Omental fat pad (tissue), 4 donors: ENCODE measurements around the gene BABAM2. TPM values are rescaled to one million over a fixed set of nuclear protein-coding genes. Genes with fewer than 3 reads are reported as not detected.
"Not testable (repeated sequence)": the region's sequence is repeated elsewhere in the genome, so short reads cannot be mapped to it uniquely, and the experiment has no call there.

Experiments
- ATAC-seq: fragments of 150-250 bp; one replicate; pipeline ENCODE4 v1.9.1; 2016; ENCODE audit warnings: mild to moderate bottlenecking, moderate library complexity; ENCODE audit not compliant: low FRiP score
- DNase-seq: peaks from one replicate; pipeline ENCODE4 v3.0.0-alpha.2; 2019; ENCODE audit warnings: low spot score
- total RNA-seq, 4 donors: library from RNA; depleted of rRNA; stranded (reverse); fragments of >200 nt; gene quantifications; one replicate each; pipeline ENCODE4 v1.1.0, GENCODE V29; 2016
- TF ChIP-seq, protein P1 (sequence below), 3 donors: fragments of 450-650 bp; IDR thresholded peaks; one replicate each; pipeline ENCODE4 v1.5.1; 2016 to 2017; ENCODE audit warnings: antibody characterized with exemption in 3 of 3, mild to moderate bottlenecking in 3 of 3, moderate library complexity in 2 of 3

Gene BABAM2
- total RNA-seq, 4 donors from 2014 or later, result 29.2 to 41.0 (median 36.5) TPM

DNA sequence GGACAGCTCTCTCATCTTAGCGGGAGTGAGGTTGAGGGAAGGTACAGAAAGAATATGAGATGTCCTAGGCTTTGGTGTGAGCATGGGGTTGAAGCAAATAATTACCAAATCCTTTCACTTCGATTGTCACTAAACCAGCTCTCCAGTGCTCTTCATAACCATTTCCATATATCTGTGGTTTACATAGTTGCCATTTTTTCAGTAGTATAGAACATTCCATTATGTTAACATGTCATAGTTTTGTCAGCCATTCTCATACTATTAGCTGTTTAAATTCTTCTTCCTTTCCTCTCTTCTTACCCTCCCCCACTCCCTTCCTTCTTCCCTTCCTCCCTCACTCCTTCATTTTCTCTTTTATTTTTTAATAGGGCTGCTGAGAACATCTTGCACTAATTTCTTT lies 205.9 kb downstream of the BABAM2 start:
- no peak for DNase-seq
- ATAC-seq, result no peak
- TF ChIP-seq, protein P1, sequence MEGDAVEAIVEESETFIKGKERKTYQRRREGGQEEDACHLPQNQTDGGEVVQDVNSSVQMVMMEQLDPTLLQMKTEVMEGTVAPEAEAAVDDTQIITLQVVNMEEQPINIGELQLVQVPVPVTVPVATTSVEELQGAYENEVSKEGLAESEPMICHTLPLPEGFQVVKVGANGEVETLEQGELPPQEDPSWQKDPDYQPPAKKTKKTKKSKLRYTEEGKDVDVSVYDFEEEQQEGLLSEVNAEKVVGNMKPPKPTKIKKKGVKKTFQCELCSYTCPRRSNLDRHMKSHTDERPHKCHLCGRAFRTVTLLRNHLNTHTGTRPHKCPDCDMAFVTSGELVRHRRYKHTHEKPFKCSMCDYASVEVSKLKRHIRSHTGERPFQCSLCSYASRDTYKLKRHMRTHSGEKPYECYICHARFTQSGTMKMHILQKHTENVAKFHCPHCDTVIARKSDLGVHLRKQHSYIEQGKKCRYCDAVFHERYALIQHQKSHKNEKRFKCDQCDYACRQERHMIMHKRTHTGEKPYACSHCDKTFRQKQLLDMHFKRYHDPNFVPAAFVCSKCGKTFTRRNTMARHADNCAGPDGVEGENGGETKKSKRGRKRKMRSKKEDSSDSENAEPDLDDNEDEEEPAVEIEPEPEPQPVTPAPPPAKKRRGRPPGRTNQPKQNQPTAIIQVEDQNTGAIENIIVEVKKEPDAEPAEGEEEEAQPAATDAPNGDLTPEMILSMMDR (IDR thresholded peaks at IDR 0.05), result no peak

DNA sequence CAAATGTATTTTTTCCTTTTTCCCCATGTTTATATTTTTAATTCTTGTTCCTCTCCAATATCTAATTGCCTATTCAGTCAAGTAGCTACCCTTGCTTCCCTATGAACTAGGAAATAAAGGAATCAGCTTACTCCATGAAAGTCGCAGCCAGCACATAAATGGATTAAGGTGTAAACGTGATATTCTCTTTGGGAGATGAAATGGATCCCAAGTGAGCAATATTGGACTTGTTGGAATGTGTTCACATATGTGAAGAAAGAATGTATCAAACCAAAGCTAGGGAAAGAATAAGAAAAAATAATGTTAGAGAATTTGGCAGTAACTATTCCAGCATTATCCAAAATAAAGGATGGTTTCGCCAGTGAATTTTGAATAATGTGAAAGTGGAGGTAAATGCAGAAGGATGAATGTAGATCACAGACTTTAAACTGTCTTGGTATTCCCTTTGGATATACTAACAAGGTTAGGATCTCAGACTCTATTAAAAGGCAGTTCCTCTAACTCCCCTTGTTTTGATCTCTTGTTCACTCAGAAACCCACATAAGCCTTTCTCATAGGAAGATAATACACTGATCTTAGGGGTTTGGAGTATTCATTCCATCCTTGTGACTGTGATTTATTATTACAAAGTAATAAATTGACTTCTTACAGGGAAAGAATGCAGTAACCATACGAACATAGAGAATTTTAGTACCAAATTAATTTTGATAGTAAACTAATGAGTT lies 208.1 kb downstream of the BABAM2 start:
- DNase-seq, result no peak
- TF ChIP-seq, protein P1 (IDR thresholded peaks at IDR 0.05), result no peak
- ATAC-seq, result no peak

DNA sequence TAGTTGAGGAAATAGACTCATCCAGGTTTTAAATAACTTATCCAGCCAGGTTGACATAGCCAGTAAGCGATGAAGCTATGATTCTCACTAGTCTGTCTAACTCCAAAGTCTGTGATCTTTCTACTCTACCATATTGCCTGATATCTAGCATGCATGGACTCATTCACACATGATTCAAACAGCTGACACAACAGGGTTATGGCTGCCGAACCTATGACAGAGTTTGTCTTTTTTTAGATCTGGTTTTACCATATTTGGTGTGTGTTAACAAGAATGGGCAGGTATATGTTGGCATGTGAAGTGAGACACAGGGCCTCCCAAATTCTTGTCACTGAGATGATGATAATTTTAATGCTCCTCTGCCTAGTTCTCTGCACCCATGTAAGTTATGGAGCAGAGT lies 210.6 kb downstream of the BABAM2 start:
- no peak for ATAC-seq
- no peak for DNase-seq
- TF ChIP-seq, protein P1 (IDR thresholded peaks at IDR 0.05), result no peak

DNA sequence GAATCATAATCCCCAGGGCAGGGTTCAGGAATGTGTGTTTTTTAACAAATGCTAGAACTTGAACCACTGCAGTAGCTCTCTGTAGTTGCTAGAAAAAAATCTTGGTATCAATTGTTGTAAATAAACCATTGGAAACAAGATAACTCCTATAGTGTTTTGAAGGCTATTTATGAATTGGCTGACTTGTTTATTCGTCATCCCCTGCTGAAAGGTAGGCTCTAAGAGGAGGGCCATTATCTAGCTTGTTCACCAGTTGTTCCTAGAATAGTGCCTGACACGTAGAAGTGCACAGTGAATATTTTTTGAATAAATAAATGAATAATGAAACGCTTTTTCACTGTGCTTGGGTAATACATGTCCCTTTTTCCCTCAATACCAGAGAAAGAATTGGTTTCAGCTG lies 211.4 kb downstream of the BABAM2 start:
- ATAC-seq, result no peak
- DNase-seq, result no peak

DNA sequence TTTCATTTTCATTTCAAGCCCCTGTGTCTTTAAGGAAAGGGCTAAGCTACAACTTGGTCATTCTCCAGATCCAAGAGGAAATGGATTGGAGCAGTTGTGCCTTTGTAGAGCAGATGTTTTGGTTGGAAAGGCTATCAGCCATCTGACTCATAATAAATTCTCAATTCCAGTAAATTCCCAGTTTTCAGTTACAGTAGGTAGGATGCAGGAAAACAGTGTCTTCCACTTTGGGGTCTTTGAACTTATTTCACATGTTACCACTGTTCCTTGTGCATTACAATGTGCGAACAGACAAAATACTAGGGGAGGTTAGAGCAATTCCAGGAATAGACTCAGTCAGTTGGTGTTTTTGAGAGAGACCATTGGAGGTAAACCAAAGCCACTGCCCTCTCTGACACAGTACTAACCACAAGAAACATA lies 211.9 kb downstream of the BABAM2 start:
- TF ChIP-seq, protein P1 (IDR thresholded peaks at IDR 0.05), result no peak
- ATAC-seq (peak; percentile 48), DNase-seq (no peak)

More for the DNA sequence above, 211.4 kb downstream of the BABAM2 start:
- TF ChIP-seq, protein P1 (IDR thresholded peaks at IDR 0.05), result no peak

DNA sequence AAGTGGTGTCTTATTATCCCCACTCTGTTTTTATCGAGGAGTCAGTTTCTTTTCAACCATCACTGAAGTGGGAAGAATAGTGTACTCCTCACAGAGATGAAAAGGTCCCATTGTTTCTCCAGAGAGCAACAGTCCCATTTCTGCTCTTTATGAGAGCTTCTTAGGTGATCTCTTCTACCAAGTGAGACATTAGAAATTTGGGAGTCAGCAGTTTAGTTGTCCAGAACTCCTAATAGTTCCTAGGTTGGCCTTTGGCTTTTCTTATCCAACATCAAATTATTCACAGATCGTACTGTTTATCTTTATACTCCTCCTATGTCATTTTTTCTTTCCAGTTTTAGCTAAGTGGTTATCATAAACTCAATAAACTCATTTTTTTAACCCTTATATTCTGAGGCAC lies 213.1 kb downstream of the BABAM2 start:
- ATAC-seq (no peak), DNase-seq (no peak)
- TF ChIP-seq, protein P1 (IDR thresholded peaks at IDR 0.05), result no peak

DNA sequence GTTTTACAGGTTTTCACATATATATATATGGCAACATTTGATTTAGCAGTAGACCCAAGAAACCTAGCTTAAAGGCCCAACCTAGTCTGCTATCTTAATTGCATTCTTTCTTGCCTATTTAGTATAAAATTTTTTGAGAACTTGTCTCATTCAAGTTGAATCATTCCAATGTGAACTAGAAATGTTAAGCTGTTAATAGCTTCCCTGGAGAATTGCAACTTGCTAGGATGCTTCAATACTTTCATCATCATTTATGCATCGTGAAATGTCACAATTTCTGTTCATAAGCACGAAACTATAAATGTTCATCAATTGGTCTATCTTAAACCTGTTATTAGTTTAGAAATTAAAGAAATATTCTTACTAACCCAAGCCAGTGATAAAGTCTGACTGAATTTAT lies 217.6 kb downstream of the BABAM2 start:
- DNase-seq, result no peak
- TF ChIP-seq, protein P1 (IDR thresholded peaks at IDR 0.05), result no peak
- no peak for ATAC-seq

DNA sequence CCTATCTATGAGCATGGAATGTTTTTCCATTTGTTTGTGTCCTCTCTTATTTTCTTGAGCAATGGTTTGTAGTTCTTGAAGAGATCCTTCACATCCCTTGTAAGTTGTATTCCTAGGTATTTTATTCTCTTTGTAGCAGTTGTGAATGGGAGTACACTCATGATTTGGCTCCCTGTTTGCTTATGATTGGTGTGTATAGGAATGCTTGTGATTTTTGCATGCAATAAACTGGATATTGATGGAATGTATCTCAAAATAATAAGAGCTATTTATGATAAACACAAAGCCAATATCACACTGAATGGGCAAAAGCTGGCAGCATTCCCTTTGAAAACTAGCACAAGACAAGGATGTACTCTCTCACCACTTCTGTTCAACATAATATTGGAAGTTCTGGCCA lies 223.2 kb downstream of the BABAM2 start:
- not testable (repeated sequence) for ATAC-seq, DNase-seq
